H1 (cell line): ENCODE results near the gene USP20. TPM values are rescaled to one million over a fixed set of nuclear protein-coding genes. Genes with fewer than 3 reads are reported as not detected.

Experiments
- CTCF ChIA-PET: fragments of 300-600 bp; sonication (Branson Sonifier 250); formaldehyde crosslinking; loops from one replicate; lab custom pipeline; 2021; ENCODE audit not compliant: partially characterized antibody; lab: Charles Lee
- POLR2A ChIA-PET: fragments of 300-600 bp; sonication (Branson Sonifier 250); formaldehyde crosslinking; loops from one replicate; lab custom pipeline; 2021; ENCODE audit warnings: inconsistent platforms; ENCODE audit not compliant: partially characterized antibody; lab: Charles Lee
- DNase-seq, 2 experiments: peaks; one replicate each; pipeline versions ENCODE4 v3.0.0 to v3.0.0-alpha.2; 2010 to 2022; ENCODE audit warnings: low spot score in 2 of 2, low read depth in 1 of 2, mixed read lengths in 1 of 2
- FAIRE-seq: peaks from 2 replicates; lab custom pipeline; 2011; peaks lifted over from hg19 to GRCh38; lab: Jason Lieb, UNC
- H2AFZ ChIP-seq: 2 replicates; pipeline ENCODE4 v1.8.1; 2012; ENCODE audit warnings: low read length, inconsistent platforms
- H2AK5ac ChIP-seq: 2 replicates; pipeline ENCODE4 v1.6.1; 2013; ENCODE audit warnings: low read depth, low read length
- H2BK120ac ChIP-seq: replicated peaks from 2 replicates; pipeline ENCODE3; 2013; ENCODE audit warnings: low read depth, low read length, inconsistent platforms
- H2BK12ac ChIP-seq: 2 replicates; pipeline ENCODE4 v1.6.1; 2013; ENCODE audit warnings: low read depth, low read length
- H2BK15ac ChIP-seq: 2 replicates; pipeline ENCODE4 v1.6.1; 2013; ENCODE audit warnings: low read length
- H2BK20ac ChIP-seq: 2 replicates; pipeline ENCODE4 v1.6.1; 2013; ENCODE audit warnings: low read length
- H2BK5ac ChIP-seq: 2 replicates; pipeline ENCODE4 v1.6.1; 2013; ENCODE audit warnings: low read depth, low read length
- H3K14ac ChIP-seq: 2 replicates; pipeline ENCODE4 v1.6.1; 2013; ENCODE audit warnings: inconsistent platforms; ENCODE audit not compliant: insufficient read length
- H3K18ac ChIP-seq: 2 replicates; pipeline ENCODE4 v1.6.1; 2013; ENCODE audit warnings: low read length; ENCODE audit errors: extremely low read depth
- H3K23ac ChIP-seq: 2 replicates; pipeline ENCODE4 v1.6.1; 2013; ENCODE audit warnings: inconsistent platforms; ENCODE audit not compliant: insufficient read length
- H3K23me2 ChIP-seq: 2 replicates; pipeline ENCODE4 v1.6.1; 2013; ENCODE audit warnings: low read depth, low read length
- H3K27ac ChIP-seq: 2 replicates; pipeline ENCODE4 v1.6.1; 2011; ENCODE audit warnings: low read depth, low read length, inconsistent platforms
- H3K27me3 ChIP-seq, 4 experiments: replicated peaks in 1 of 4; 1 replicate in 1 of 4; 2 replicates in 3 of 4; pipeline versions ENCODE4 v1.6.1 to v1.8.1; 2011 to 2013; ENCODE audit warnings: low read length in 3 of 4, mild to moderate bottlenecking in 3 of 4, inconsistent platforms in 2 of 4, mixed read lengths in 2 of 4, moderate library complexity in 1 of 4; ENCODE audit not compliant: control insufficient read depth in 3 of 4, insufficient read depth in 3 of 4; ENCODE audit errors: extremely low read depth in 1 of 4
- H3K36me3 ChIP-seq, 4 experiments: 2 replicates each; pipeline versions ENCODE4 v1.6.1 to v1.8.1; 2011 to 2013; ENCODE audit warnings: mild to moderate bottlenecking in 4 of 4, low read length in 3 of 4, moderate library complexity in 2 of 4, control low read depth in 1 of 4, inconsistent platforms in 1 of 4; ENCODE audit not compliant: insufficient read depth in 4 of 4, control insufficient read depth in 2 of 4
- H3K4ac ChIP-seq: replicated peaks from 2 replicates; pipeline ENCODE3; 2013; ENCODE audit warnings: low read length, low read depth, mixed read lengths, inconsistent platforms; ENCODE audit not compliant: insufficient read length
- H3K4me1 ChIP-seq, 4 experiments: replicated peaks in 1 of 4; 1 replicate in 1 of 4; 2 replicates in 3 of 4; pipeline versions ENCODE4 v1.6.1 to v1.8.1; 2011 to 2013; ENCODE audit warnings: low read length in 3 of 4, inconsistent platforms in 2 of 4, mixed read lengths in 1 of 4; ENCODE audit not compliant: insufficient read depth in 4 of 4, control insufficient read depth in 3 of 4
- H3K4me2 ChIP-seq, 2 experiments: 2 replicates each; pipeline versions ENCODE4 v1.6.1 to v1.8.1; 2011 to 2013; ENCODE audit warnings: low read depth in 2 of 2, low read length in 2 of 2, control low read depth in 1 of 2, inconsistent platforms in 1 of 2, mild to moderate bottlenecking in 1 of 2; ENCODE audit not compliant: insufficient read depth in 1 of 2
- H3K4me3 ChIP-seq, 4 experiments: fragments of 200-600, 300-600 bp in 1 of 4; sonication (generic), shearing (Covaris generic), sonication (Bioruptor Twin) in 1 of 4; 2 replicates each; pipeline versions ENCODE4 v1.5.1 to v1.8.1; 2011 to 2016; ENCODE audit warnings: low read length in 4 of 4, low read depth in 3 of 4, control low read depth in 2 of 4, inconsistent platforms in 2 of 4, mild to moderate bottlenecking in 2 of 4, mixed read lengths in 1 of 4, moderate library complexity in 1 of 4; ENCODE audit not compliant: insufficient read depth in 2 of 4; ENCODE audit errors: extremely low read depth in 1 of 4
- H3K56ac ChIP-seq: replicated peaks from 2 replicates; pipeline ENCODE3; 2013; ENCODE audit warnings: low read depth, mild to moderate bottlenecking, mixed read lengths, low read length, inconsistent platforms; ENCODE audit not compliant: insufficient read length
- H3K79me1 ChIP-seq: 2 replicates; pipeline ENCODE4 v1.6.1; 2013; ENCODE audit warnings: low read depth, low read length, control low read depth
- H3K79me2 ChIP-seq, 2 experiments: 2 replicates each; pipeline versions ENCODE4 v1.6.1 to v1.8.1; 2012 to 2013; ENCODE audit warnings: low read length in 2 of 2, mild to moderate bottlenecking in 2 of 2, inconsistent platforms in 1 of 2; ENCODE audit not compliant: insufficient read depth in 2 of 2, control insufficient read depth in 1 of 2
- H3K9ac ChIP-seq, 4 experiments: replicated peaks in 1 of 4; 1 replicate in 1 of 4; 2 replicates in 3 of 4; pipeline versions ENCODE4 v1.6.1 to v1.8.1; 2011 to 2013; ENCODE audit warnings: low read depth in 3 of 4, low read length in 3 of 4, control low read depth in 2 of 4, mild to moderate bottlenecking in 2 of 4, moderate library complexity in 2 of 4, inconsistent platforms in 1 of 4; ENCODE audit errors: extremely low read depth in 1 of 4
- H3K9me3 ChIP-seq, 2 experiments: 2 replicates each; pipeline versions ENCODE4 v1.6.1 to v1.8.1; 2012 to 2013; ENCODE audit warnings: mild to moderate bottlenecking in 2 of 2, moderate library complexity in 2 of 2, control low read depth in 1 of 2, inconsistent platforms in 1 of 2, low read depth in 1 of 2, low read length in 1 of 2, mixed read lengths in 1 of 2; ENCODE audit not compliant: insufficient read depth in 2 of 2
- H4K20me1 ChIP-seq, 2 experiments: replicated peaks in 1 of 2; 2 replicates each; pipeline versions ENCODE3 to v1.8.1; 2011 to 2013; ENCODE audit warnings: inconsistent platforms in 2 of 2, low read length in 2 of 2, mild to moderate bottlenecking in 1 of 2; ENCODE audit not compliant: insufficient read depth in 2 of 2, control insufficient read depth in 1 of 2
- H4K5ac ChIP-seq: 2 replicates; pipeline ENCODE4 v1.6.1; 2013; ENCODE audit warnings: low read length, low read depth, mixed read lengths, inconsistent platforms; ENCODE audit not compliant: insufficient read length
- H4K8ac ChIP-seq: 2 replicates; pipeline ENCODE4 v1.8.0; 2013; ENCODE audit warnings: mild to moderate bottlenecking, moderate library complexity, low read length, inconsistent platforms; ENCODE audit not compliant: insufficient read depth; ENCODE audit errors: extremely low read depth
- H4K91ac ChIP-seq: replicated peaks from 2 replicates; pipeline ENCODE3; 2013; ENCODE audit warnings: low read length, mixed read lengths, inconsistent platforms; ENCODE audit not compliant: insufficient read length
- CREB1 ChIP-seq: IDR thresholded peaks from 2 replicates; pipeline ENCODE4 v1.6.1; 2012; ENCODE audit warnings: inconsistent platforms
- NRF1 ChIP-seq: IDR thresholded peaks from 2 replicates; pipeline ENCODE4 v1.6.1; 2011; ENCODE audit warnings: mild to moderate bottlenecking, low read depth, low read length, improper control_type of control experiment
- USF2 ChIP-seq: IDR thresholded peaks from 2 replicates; pipeline ENCODE4 v1.6.1; 2011; ENCODE audit warnings: low read length, improper control_type of control experiment
- WGBS, 2 experiments: shearing (Covaris generic) in 1 of 2; methylation state at CpG; one replicate each; pipeline versions ENCODE4 v1.1.6 to v1.1.7; 2013 to 2015; ENCODE audit warnings: low lambda C conversion rate in 2 of 2, mixed read lengths in 2 of 2, inconsistent platforms in 1 of 2, low coverage in 1 of 2, missing lambda C conversion rate in 1 of 2; ENCODE audit not compliant: insufficient replicate concordance in 2 of 2, insufficient coverage in 1 of 2, insufficient read length in 1 of 2; ENCODE audit errors: extremely low coverage in 1 of 2, missing lambda C conversion rate in 1 of 2; 5-methylcytosine and 5-hydroxymethylcytosine counted together
- polyA plus RNA-seq, 7 experiments: library from polyadenylated mRNA; depleted of rRNA in 3 of 7; stranded (reverse) in 5 of 7; unstranded in 2 of 7; fragments of >200 nt in 5 of 7; fragments of 200-250 nt in 2 of 7; gene quantifications; 1 replicate in 5 of 7; 2 replicates in 1 of 7; 4 replicates in 1 of 7; pipeline versions ENCODE4 v1.2.1 to v1.2.3, GENCODE V29; 2011 to 2013; ENCODE audit warnings: missing spikeins in 2 of 7, mixed read lengths in 2 of 7
- total RNA-seq: library from RNA; stranded (reverse); fragmentation: NEBNext Ultra II Directional; extraction: Animal tissue kit (Norgen Biotek cat#: 25700); gene quantifications from 2 replicates; pipeline ENCODE4 v1.2.1, GENCODE V29; 2021

USP20 gene
- total and polyA plus RNA-seq, 2 of the 8 experiments (the other 6 are each of a cell fraction or from before 2014, with no cell fraction given): 13.4 to 23.0 TPM

DNA sequence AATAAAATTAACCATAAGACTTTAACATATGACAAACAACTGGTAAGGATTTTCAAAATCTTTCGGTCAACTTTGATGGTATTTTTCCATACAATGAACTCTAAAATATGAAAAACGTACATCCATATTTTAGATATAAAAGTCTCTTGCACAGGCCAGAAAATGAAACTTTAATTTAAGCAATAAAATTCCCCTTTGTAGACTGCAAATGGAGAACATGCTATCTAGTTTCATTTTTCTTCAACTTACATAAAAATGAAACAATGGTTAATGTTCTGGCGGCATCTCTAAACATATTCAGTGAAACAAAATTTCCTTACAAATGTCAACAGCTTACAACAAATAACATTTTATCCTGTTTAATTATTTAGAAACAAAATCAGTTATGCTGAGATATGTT lies 84.0 kb downstream of the USP20 start:
- no peak overlapping the region for H2BK120ac ChIP-seq
- no peak overlapping the region for H4K91ac ChIP-seq
- no peak overlapping the region for H3K9ac ChIP-seq
- H3K27ac ChIP-seq: no peak overlapping the region
- DNase-seq: no peak
- no peaks in the 10 kb centered on the region for H3K4me1 ChIP-seq
- H4K5ac ChIP-seq: no peak overlapping the region
- H3K4me3 ChIP-seq: no peak overlapping the region
- H2BK20ac ChIP-seq: no peak overlapping the region
- no peak overlapping the region for H2BK5ac ChIP-seq
- H3K27me3 ChIP-seq: no peaks in the 10 kb centered on the region
- H3K23ac ChIP-seq: no peak overlapping the region
- H3K23me2 ChIP-seq: no peaks in the 10 kb centered on the region
- H4K20me1 ChIP-seq: peaks cover 0 to 1% of the 10 kb centered on the region in 2 experiments
- no peaks in the 10 kb centered on the region for H3K9me3 ChIP-seq
- WGBS, 2 experiments: 54% methylated on average over 3 of the region's 3 CpGs; no CpG with 5 or more reads in 1 of the 2 experiments
- no peaks in the 10 kb centered on the region for H3K79me2 ChIP-seq
- ChIA-PET POLR2A (no interaction called here), CTCF (no interaction called here)
- no peak overlapping the region for H3K56ac ChIP-seq
- no peak for FAIRE-seq
- no peak overlapping the region for H3K14ac ChIP-seq
- 0 out of 8 replicates have a peak, but pooled peaks cover 0 to 3% (median under 1%) of the 10 kb centered on the region in 4 experiments for H3K36me3 ChIP-seq
- no peak overlapping the region for H2AK5ac ChIP-seq
- no peak overlapping the region for H3K18ac ChIP-seq
- H3K79me1 ChIP-seq: no peaks in the 10 kb centered on the region
- H3K4me2 ChIP-seq: no peak overlapping the region
- TF ChIP-seq USF2: no peak
- no peak for TF ChIP-seq NRF1
- no peak for TF ChIP-seq CREB1
- H3K4ac ChIP-seq: no peak overlapping the region
- H2BK15ac ChIP-seq: no peak overlapping the region
- H2AFZ ChIP-seq: no peak overlapping the region
- no peak overlapping the region for H2BK12ac ChIP-seq
- no peak overlapping the region for H4K8ac ChIP-seq
